RWPE1 (cell line): ENCODE results near the gene TRAPPC11.

Source experiments
- CTCF ChIA-PET: fragments of 350-600 bp; sonication (Branson Sonifier 250); formaldehyde crosslinking; extraction: SDS; loops from one replicate; lab custom pipeline; 2021; lab: Yijun Ruan, JAX
- POLR2A ChIA-PET: fragments of 400-600 bp; formaldehyde crosslinking; extraction: SDS; loops from one replicate; lab custom pipeline; 2020; ENCODE audit warnings: antibody characterized with exemption; ENCODE audit not compliant: low non-redundant PET; lab: Yijun Ruan, JAX
- DNase-seq: peaks from one replicate; pipeline ENCODE4 v3.0.0; 2012; ENCODE audit warnings: low spot score
- H3K27ac ChIP-seq: fragments of 450-650 bp; 2 replicates; pipeline ENCODE4 v1.5.1; 2017
- TF ChIP-seq, protein P1 (sequence below): fragments of 450-650 bp; conservative IDR thresholded peaks from 2 replicates; pipeline ENCODE4 v1.5.1; 2017; ENCODE audit warnings: low read depth, mild to moderate bottlenecking

TRAPPC11 gene

DNA sequence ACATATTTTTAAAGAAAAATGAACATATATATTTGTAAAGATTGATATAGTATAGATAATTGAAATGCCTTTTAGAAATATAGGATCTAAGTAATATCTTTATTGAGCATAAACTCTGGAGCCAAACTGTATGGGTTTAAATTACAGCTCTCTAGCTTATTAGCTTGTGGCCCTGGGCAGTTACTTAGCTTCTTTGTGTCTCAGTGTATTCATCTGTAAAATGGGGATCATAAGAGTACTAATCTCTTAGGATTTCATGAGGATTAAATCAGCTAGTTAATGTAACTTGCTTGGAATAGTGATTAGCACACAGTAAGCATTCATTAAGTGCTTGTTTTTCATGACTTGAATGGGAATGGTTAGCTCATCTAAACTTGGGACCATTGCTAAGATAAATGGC lies 32.8 kb downstream of the TRAPPC11 start:
- DNase-seq, result no peak
- CTCF ChIA-PET, result no interaction called here
- TF ChIP-seq, protein P1, sequence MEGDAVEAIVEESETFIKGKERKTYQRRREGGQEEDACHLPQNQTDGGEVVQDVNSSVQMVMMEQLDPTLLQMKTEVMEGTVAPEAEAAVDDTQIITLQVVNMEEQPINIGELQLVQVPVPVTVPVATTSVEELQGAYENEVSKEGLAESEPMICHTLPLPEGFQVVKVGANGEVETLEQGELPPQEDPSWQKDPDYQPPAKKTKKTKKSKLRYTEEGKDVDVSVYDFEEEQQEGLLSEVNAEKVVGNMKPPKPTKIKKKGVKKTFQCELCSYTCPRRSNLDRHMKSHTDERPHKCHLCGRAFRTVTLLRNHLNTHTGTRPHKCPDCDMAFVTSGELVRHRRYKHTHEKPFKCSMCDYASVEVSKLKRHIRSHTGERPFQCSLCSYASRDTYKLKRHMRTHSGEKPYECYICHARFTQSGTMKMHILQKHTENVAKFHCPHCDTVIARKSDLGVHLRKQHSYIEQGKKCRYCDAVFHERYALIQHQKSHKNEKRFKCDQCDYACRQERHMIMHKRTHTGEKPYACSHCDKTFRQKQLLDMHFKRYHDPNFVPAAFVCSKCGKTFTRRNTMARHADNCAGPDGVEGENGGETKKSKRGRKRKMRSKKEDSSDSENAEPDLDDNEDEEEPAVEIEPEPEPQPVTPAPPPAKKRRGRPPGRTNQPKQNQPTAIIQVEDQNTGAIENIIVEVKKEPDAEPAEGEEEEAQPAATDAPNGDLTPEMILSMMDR, result no peak
- H3K27ac ChIP-seq, result no peak overlapping the region
- POLR2A ChIA-PET, result no interaction called here

DNA sequence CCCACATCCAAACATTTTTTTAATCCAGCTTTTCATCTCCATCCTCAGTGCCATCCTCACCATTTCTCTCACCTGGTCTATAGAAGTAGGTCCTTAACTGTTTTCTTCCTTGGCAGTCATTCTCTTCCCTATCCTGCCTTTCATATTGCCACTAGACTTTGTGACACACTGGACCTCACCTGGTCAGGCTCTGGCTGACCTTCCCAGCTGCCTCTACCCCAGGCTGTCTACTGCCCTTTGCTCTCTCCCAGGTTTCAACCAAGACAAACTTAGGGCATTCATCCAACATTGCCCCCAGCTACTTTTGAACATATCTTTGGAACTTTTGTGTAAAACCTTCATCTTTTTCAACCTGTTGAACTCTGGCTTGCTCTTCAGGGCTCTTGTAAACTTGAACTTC lies 39.8 kb downstream of the TRAPPC11 start:
- no peak for DNase-seq
- TF ChIP-seq, protein P1, result no peak
- CTCF ChIA-PET, result interaction anchor here (0.6 to 1.1 kb wide), 2 partner anchors 9 to 378 kb away, joined by 3 to 5 read pairs; no protein-coding TSS in a partner anchor
- POLR2A ChIA-PET, result no interaction called here
- no peak overlapping the region for H3K27ac ChIP-seq

DNA sequence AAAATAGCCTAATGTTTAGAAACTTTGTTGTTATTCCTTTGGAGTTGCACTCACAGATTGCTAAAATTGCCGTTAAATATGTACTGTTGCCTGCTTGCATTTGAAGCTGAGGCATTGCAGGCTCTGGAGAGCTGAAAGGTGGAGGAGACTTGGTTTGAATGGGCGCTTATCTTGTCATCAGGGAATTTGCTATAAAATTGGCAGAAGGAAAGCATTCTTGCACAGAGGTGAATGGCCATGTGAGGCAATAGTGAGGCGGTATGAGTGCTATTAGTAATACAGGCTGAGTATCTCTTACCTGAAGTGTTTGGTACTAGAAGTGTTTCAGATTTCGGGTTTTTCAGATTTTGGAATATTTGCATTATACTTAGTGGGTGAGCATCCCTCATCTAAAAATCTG lies 41.3 kb downstream of the TRAPPC11 start:
- ChIA-PET POLR2A (no interaction called here), CTCF (no interaction called here)
- TF ChIP-seq, protein P1, result no peak
- no peak overlapping the region for H3K27ac ChIP-seq
- DNase-seq, result no peak

DNA sequence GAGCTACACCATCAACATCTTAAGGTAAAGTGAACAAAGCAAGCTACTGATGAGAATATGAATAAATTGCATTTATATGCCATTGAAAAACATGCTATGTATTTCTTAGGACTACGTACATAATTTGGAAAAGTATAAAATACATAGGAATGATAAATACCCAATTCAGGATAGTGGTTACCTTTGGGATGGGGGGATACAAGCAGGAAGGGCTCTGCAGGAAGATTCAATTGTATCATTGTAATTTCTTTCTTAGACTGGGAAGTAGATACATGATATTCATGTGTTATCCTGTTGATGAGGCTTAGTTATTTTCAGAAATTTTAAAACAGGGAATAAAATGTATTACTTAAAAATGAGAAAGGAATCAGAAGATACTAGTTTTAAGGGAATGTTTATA lies 43.4 kb downstream of the TRAPPC11 start:
- CTCF ChIA-PET, result interaction anchor here (0.7 kb wide), 1 partner anchor 38 kb away, joined by 5 read pairs; no protein-coding TSS in a partner anchor
- no peak overlapping the region for H3K27ac ChIP-seq
- TF ChIP-seq, protein P1, result no peak
- no peak for DNase-seq
- POLR2A ChIA-PET, result no interaction called here

DNA sequence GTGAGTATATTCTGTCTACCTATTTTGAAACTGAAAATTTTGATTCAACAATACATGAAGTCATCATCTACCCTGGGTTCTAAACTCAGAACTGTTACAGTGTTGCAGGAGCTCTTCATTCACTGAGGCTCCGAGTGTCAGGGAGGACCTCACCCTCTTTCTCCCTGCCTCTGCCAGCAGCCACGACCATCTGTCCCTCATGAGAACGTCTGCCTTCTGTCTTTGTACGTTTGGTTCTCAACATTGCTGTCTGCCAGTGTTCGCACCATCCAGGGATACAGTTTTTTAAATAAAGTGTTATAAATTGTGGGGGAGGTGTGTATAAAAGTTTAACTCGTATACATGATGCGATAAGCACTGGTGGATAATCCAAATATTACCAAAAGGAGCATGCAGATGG lies 55.5 kb downstream of the TRAPPC11 start:
- H3K27ac ChIP-seq, result no peak overlapping the region
- DNase-seq, result no peak
- TF ChIP-seq, protein P1, result no peak
- POLR2A ChIA-PET, result no interaction called here
- CTCF ChIA-PET, result no interaction called here

DNA sequence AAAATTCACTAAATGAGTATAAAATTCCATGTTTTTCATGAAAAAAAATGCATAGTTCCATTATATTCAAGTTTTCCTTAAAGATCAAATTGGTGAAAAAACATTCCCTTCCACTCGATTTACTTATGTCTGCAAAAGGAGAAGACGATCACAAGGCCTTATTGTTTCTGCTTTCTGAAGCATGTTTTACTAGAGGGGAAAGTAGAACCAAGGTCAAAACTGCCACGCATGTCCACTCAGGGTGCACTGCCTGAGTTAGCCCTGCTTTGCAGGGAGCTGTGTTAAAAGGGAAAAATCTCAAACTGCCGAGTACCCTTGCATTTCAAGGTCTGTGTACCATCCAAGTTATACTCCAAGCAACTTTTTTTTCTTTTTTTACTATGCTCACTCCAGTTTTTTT lies 57.2 kb downstream of the TRAPPC11 start:
- TF ChIP-seq, protein P1, result no peak
- POLR2A ChIA-PET, result no interaction called here
- CTCF ChIA-PET, result no interaction called here
- DNase-seq, result no peak
- no peak overlapping the region for H3K27ac ChIP-seq

DNA sequence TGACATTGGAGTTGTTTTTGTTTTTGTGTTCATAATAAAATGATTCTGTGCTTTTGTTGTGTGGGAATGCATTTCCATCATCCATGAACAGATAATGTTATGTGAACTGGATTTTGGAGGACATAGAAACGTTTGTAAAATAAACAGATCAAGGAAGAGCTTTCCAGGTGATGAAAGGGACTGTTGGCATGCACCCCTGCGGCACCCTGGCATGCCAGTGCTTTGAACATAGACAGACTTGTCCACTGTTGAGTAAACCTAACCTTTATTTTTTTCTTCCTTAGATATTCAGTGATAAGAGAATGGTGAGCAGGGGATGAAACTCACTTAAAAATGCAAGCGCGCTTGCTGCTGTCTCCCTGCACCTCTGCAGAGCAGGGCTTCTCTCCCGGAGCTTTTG lies 59.8 kb downstream of the TRAPPC11 start:
- ChIA-PET CTCF (no interaction called here), POLR2A (no interaction called here)
- TF ChIP-seq, protein P1, result no peak
- H3K27ac ChIP-seq, result no peak overlapping the region
- DNase-seq, result no peak
